ENCODE measurements around the gene NMNAT3.

DNA sequence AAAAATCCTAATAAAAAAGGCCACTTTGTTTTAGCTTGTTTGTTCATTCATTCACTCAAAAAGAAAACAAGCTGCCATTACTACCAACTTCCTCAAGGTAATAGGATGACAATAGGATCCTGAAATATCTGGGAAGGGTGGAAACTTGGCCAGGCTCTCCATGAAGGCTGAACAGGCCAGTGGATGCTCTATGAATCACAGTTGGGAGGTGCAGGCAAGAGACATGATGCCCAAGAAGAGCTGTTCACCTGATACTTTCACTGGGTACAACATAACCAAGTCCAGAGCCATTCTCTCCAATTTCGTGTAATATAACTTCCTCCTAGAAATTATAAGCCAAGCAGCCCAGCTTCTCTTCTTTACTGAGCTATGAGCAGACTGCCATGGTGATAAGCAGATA lies 37.3 kb downstream of the NMNAT3 start:
- no peak for TF ChIP-seq POLR2A (IDR thresholded peaks at IDR 0.05)
- TF ChIP-seq, protein P1, sequence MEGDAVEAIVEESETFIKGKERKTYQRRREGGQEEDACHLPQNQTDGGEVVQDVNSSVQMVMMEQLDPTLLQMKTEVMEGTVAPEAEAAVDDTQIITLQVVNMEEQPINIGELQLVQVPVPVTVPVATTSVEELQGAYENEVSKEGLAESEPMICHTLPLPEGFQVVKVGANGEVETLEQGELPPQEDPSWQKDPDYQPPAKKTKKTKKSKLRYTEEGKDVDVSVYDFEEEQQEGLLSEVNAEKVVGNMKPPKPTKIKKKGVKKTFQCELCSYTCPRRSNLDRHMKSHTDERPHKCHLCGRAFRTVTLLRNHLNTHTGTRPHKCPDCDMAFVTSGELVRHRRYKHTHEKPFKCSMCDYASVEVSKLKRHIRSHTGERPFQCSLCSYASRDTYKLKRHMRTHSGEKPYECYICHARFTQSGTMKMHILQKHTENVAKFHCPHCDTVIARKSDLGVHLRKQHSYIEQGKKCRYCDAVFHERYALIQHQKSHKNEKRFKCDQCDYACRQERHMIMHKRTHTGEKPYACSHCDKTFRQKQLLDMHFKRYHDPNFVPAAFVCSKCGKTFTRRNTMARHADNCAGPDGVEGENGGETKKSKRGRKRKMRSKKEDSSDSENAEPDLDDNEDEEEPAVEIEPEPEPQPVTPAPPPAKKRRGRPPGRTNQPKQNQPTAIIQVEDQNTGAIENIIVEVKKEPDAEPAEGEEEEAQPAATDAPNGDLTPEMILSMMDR (IDR thresholded peaks at IDR 0.05), result no peak
- no peak for TF ChIP-seq EP300 (IDR thresholded peaks at IDR 0.05)
